ENCODE data around the gene CD99L2.

The CD99L2 gene

DNA sequence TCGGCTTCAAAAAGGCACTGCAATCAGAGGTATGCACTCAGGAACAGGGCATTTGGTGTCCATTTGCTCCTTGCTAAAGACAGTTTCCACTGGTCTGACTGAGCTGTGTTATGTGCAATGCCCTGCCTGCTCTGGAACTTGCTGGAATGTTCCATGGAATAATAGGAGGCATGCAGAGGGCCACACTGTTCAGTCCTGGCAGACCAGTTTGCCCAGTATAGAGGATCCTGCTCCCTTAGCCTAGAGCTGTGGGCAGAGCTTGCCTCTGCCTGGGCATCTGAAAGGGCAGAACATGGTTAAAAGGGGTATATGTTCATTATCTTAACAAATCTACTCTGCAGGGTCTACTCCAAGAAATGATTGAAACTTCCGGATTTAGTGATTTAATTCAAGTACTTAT is 27.8 kb upstream of the CD99L2 start:
- peak; percentile 38 for ATAC-seq
- TF ChIP-seq, protein P1, sequence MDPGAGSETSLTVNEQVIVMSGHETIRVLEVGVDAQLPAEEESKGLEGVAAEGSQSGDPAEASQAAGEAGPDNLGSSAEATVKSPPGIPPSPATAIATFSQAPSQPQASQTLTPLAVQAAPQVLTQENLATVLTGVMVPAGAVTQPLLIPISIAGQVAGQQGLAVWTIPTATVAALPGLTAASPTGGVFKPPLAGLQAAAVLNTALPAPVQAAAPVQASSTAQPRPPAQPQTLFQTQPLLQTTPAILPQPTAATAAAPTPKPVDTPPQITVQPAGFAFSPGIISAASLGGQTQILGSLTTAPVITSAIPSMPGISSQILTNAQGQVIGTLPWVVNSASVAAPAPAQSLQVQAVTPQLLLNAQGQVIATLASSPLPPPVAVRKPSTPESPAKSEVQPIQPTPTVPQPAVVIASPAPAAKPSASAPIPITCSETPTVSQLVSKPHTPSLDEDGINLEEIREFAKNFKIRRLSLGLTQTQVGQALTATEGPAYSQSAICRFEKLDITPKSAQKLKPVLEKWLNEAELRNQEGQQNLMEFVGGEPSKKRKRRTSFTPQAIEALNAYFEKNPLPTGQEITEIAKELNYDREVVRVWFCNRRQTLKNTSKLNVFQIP (CRISPR knock-in tag; IDR thresholded peaks at IDR 0.05; ENCODE audit: borderline replicate concordance, low read depth): no peak
- TF ChIP-seq BACH2 (CRISPR knock-in tag; IDR thresholded peaks at IDR 0.05; ENCODE audit: borderline replicate concordance): no peak
- TF ChIP-seq TOX (CRISPR knock-in tag; IDR thresholded peaks at IDR 0.05; ENCODE audit: borderline replicate concordance): no peak
- no peak for TF ChIP-seq ZFP3 (CRISPR knock-in tag; IDR thresholded peaks at IDR 0.05)
- TF ChIP-seq ISL1 (CRISPR knock-in tag; IDR thresholded peaks at IDR 0.05): no peak
- TF ChIP-seq PPARA (CRISPR knock-in tag; IDR thresholded peaks at IDR 0.05; ENCODE audit: borderline replicate concordance): no peak
- no peak for TF ChIP-seq RARB (CRISPR knock-in tag; IDR thresholded peaks at IDR 0.05)
- TF ChIP-seq TCF4 (CRISPR knock-in tag; IDR thresholded peaks at IDR 0.05; ENCODE audit: borderline replicate concordance): no peak
- no peak for TF ChIP-seq ZFP30 (CRISPR knock-in tag; IDR thresholded peaks at IDR 0.05)
- TF ChIP-seq ZNF8 (CRISPR knock-in tag; IDR thresholded peaks at IDR 0.05): no peak
- TF ChIP-seq ZC3H10 (CRISPR knock-in tag; IDR thresholded peaks at IDR 0.05): no peak
- TF ChIP-seq, protein P2, sequence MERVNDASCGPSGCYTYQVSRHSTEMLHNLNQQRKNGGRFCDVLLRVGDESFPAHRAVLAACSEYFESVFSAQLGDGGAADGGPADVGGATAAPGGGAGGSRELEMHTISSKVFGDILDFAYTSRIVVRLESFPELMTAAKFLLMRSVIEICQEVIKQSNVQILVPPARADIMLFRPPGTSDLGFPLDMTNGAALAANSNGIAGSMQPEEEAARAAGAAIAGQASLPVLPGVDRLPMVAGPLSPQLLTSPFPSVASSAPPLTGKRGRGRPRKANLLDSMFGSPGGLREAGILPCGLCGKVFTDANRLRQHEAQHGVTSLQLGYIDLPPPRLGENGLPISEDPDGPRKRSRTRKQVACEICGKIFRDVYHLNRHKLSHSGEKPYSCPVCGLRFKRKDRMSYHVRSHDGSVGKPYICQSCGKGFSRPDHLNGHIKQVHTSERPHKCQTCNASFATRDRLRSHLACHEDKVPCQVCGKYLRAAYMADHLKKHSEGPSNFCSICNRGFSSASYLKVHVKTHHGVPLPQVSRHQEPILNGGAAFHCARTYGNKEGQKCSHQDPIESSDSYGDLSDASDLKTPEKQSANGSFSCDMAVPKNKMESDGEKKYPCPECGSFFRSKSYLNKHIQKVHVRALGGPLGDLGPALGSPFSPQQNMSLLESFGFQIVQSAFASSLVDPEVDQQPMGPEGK (CRISPR knock-in tag; IDR thresholded peaks at IDR 0.05; ENCODE audit: borderline replicate concordance): no peak
- no peak for TF ChIP-seq ESRRG (CRISPR knock-in tag; IDR thresholded peaks at IDR 0.05)
- no peak for TF ChIP-seq ZNF70 (CRISPR knock-in tag; IDR thresholded peaks at IDR 0.05)
- TF ChIP-seq OSR1 (CRISPR knock-in tag; IDR thresholded peaks at IDR 0.05): no peak
- TF ChIP-seq ZNF565 (CRISPR knock-in tag; conservative IDR thresholded peaks at IDR 0.05; ENCODE audit: low read depth): no peak
- TF ChIP-seq GLIS3 (CRISPR knock-in tag; IDR thresholded peaks at IDR 0.05): no peak
- TF ChIP-seq, protein P3, sequence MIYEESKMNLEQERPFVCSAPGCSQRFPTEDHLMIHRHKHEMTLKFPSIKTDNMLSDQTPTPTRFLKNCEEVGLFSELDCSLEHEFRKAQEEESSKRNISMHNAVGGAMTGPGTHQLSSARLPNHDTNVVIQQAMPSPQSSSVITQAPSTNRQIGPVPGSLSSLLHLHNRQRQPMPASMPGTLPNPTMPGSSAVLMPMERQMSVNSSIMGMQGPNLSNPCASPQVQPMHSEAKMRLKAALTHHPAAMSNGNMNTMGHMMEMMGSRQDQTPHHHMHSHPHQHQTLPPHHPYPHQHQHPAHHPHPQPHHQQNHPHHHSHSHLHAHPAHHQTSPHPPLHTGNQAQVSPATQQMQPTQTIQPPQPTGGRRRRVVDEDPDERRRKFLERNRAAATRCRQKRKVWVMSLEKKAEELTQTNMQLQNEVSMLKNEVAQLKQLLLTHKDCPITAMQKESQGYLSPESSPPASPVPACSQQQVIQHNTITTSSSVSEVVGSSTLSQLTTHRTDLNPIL (CRISPR knock-in tag; IDR thresholded peaks at IDR 0.05; ENCODE audit: low read depth): no peak
- TF ChIP-seq, protein P4, sequence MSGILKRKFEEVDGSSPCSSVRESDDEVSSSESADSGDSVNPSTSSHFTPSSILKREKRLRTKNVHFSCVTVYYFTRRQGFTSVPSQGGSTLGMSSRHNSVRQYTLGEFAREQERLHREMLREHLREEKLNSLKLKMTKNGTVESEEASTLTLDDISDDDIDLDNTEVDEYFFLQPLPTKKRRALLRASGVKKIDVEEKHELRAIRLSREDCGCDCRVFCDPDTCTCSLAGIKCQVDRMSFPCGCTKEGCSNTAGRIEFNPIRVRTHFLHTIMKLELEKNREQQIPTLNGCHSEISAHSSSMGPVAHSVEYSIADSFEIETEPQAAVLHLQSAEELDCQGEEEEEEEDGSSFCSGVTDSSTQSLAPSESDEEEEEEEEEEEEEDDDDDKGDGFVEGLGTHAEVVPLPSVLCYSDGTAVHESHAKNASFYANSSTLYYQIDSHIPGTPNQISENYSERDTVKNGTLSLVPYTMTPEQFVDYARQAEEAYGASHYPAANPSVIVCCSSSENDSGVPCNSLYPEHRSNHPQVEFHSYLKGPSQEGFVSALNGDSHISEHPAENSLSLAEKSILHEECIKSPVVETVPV (CRISPR knock-in tag; IDR thresholded peaks at IDR 0.05): no peak

GRCh38 chrX:150919401-150919800 is 20.9 kb upstream of the CD99L2 start:
- ATAC-seq: no peak
- TF ChIP-seq, protein P5, sequence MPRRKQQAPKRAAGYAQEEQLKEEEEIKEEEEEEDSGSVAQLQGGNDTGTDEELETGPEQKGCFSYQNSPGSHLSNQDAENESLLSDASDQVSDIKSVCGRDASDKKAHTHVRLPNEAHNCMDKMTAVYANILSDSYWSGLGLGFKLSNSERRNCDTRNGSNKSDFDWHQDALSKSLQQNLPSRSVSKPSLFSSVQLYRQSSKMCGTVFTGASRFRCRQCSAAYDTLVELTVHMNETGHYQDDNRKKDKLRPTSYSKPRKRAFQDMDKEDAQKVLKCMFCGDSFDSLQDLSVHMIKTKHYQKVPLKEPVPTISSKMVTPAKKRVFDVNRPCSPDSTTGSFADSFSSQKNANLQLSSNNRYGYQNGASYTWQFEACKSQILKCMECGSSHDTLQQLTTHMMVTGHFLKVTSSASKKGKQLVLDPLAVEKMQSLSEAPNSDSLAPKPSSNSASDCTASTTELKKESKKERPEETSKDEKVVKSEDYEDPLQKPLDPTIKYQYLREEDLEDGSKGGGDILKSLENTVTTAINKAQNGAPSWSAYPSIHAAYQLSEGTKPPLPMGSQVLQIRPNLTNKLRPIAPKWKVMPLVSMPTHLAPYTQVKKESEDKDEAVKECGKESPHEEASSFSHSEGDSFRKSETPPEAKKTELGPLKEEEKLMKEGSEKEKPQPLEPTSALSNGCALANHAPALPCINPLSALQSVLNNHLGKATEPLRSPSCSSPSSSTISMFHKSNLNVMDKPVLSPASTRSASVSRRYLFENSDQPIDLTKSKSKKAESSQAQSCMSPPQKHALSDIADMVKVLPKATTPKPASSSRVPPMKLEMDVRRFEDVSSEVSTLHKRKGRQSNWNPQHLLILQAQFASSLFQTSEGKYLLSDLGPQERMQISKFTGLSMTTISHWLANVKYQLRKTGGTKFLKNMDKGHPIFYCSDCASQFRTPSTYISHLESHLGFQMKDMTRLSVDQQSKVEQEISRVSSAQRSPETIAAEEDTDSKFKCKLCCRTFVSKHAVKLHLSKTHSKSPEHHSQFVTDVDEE (CRISPR knock-in tag; IDR thresholded peaks at IDR 0.05): no peak
- TF ChIP-seq OSR1 (CRISPR knock-in tag; IDR thresholded peaks at IDR 0.05) (no peak), ESRRG (CRISPR knock-in tag; IDR thresholded peaks at IDR 0.05) (no peak), ZFP30 (CRISPR knock-in tag; IDR thresholded peaks at IDR 0.05) (no peak), GLIS3 (CRISPR knock-in tag; IDR thresholded peaks at IDR 0.05) (no peak)

DNA sequence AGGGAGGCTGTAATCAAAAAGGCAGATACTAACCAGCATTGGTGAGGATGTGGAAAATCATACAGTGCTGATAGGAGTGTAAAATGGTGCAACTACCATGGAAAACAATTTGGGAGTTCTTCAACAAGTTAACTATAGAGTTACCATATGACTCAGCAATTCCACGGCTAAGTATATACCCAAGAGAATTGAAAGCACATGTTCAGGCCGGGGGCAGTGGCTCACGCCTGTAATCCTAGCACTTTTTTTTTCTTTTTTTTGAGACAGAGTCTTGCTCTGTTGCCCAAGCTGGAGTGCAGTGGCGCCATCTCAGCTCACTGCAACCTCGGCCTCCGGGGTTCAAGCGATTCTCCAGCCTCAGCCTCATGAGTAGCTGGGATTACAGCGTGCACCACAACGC is 15.0 kb upstream of the CD99L2 start:
- TF ChIP-seq ZC3H10 (CRISPR knock-in tag; IDR thresholded peaks at IDR 0.05) (no peak), ARNTL (CRISPR knock-in tag; IDR thresholded peaks at IDR 0.05; ENCODE audit: borderline replicate concordance, low read depth) (no peak), TCF4 (CRISPR knock-in tag; IDR thresholded peaks at IDR 0.05; ENCODE audit: borderline replicate concordance) (no peak), PPARA (CRISPR knock-in tag; IDR thresholded peaks at IDR 0.05; ENCODE audit: borderline replicate concordance) (no peak), TOX (CRISPR knock-in tag; IDR thresholded peaks at IDR 0.05; ENCODE audit: borderline replicate concordance) (no peak), ZNF565 (CRISPR knock-in tag; conservative IDR thresholded peaks at IDR 0.05; ENCODE audit: low read depth) (no peak), CSDC2 (CRISPR knock-in tag; IDR thresholded peaks at IDR 0.05) (no peak), OSR1 (CRISPR knock-in tag; IDR thresholded peaks at IDR 0.05) (no peak), GLIS3 (CRISPR knock-in tag; IDR thresholded peaks at IDR 0.05) (no peak)
- TF ChIP-seq, protein P2 (CRISPR knock-in tag; IDR thresholded peaks at IDR 0.05; ENCODE audit: borderline replicate concordance): no peak
- TF ChIP-seq, protein P1 (CRISPR knock-in tag; IDR thresholded peaks at IDR 0.05; ENCODE audit: borderline replicate concordance, low read depth): no peak
- TF ChIP-seq, protein P4 (CRISPR knock-in tag; IDR thresholded peaks at IDR 0.05): no peak
- ATAC-seq: peak; percentile 90
